Right lobe of liver (tissue), 6 donors: ENCODE data around the gene AZU1. TPM values are rescaled to one million over a fixed set of nuclear protein-coding genes. Genes with fewer than 3 reads are reported as not detected.
A peak's percentile ranks its signal among the peaks of the same experiment; 100 is the strongest.

Experiments used
- ATAC-seq, 4 donors: fragments of 200-7000 bp; cut with Tn5 transposase; one replicate each; pipeline ENCODE4 v1.9.1; 2020; ENCODE audit warnings: mild to moderate bottlenecking in 4 of 4, moderate library complexity in 4 of 4
- DNase-seq, 3 donors: peaks; one replicate each; pipeline ENCODE4 v3.0.0-alpha.2; 2020
- H3K27ac ChIP-seq, 3 donors: fragments of 200-600 bp; one replicate each; pipeline ENCODE4 v1.8.0; 2022
- H3K27me3 ChIP-seq, 2 donors: fragments of 200-600 bp; one replicate each; pipeline ENCODE4 v1.8.0; 2022
- H3K36me3 ChIP-seq, 4 donors: fragments of 200-600 bp; sonication (generic) in 1 of 4; one replicate each; pipeline versions ENCODE4 v1.5.1 to v1.8.0; 2017 to 2022; ENCODE audit warnings: control low read depth in 1 of 4
- H3K4me1 ChIP-seq, 4 donors: fragments of 200-600 bp; sonication (generic) in 1 of 4; one replicate each; pipeline versions ENCODE4 v1.5.1 to v1.8.0; 2017 to 2022; ENCODE audit warnings: control low read depth in 1 of 4
- H3K4me3 ChIP-seq, 3 donors: fragments of 200-600 bp; one replicate each; pipeline ENCODE4 v1.8.0; 2022
- H3K9me3 ChIP-seq, 4 donors: fragments of 200-600 bp; sonication (generic) in 1 of 4; one replicate each; pipeline versions ENCODE4 v1.5.1 to v1.8.0; 2017 to 2022; ENCODE audit warnings: control low read depth in 1 of 4
- POLR2A ChIP-seq: fragments of 450-650 bp; IDR thresholded peaks from one replicate; pipeline ENCODE4 v1.6.1; 2017; ENCODE audit warnings: antibody characterized with exemption, mild to moderate bottlenecking
- WGBS: methylation state at CpG from one replicate; pipeline ENCODE4 v1.1.6; 2018; ENCODE audit warnings: low coverage, low lambda C conversion rate; ENCODE audit not compliant: insufficient coverage; ENCODE audit errors: missing lambda C conversion rate; 5-methylcytosine and 5-hydroxymethylcytosine counted together
- intact Hi-C, 2 donors: fragments of 100-400 bp; cut with DNase I; formaldehyde crosslinking; loops; one replicate each; pipeline versions ENCODE4 v1.11.2 to v1.14.1; 2022
- total RNA-seq, 6 experiments: library from RNA; depleted of rRNA in 2 of 6; stranded (reverse); fragments of >200 nt in 2 of 6; fragmentation: NEBNext Ultra II Directional in 3 of 6; extraction: Animal tissue kit (Norgen Biotek cat#: 25700) in 3 of 6; gene quantifications; one replicate each; pipeline versions ENCODE4 v1.1.0 to v1.2.4, GENCODE V29; 2016 to 2023
- TF ChIP-seq, protein P1 (sequence below), 4 donors: fragments of 200-600 bp in 3 of 4; fragments of 450-650 bp in 1 of 4; IDR thresholded peaks; one replicate each; pipeline versions ENCODE4 v1.5.1 to v1.8.0; 2016 to 2022; ENCODE audit warnings: antibody characterized with exemption in 4 of 4, mild to moderate bottlenecking in 2 of 4
- donor health status: DM: no; HTN: yes; CAD: no.
- donor health status: DM: no; HTN: no; CAD: no.
- donor health status: DM: no; HTN: no; CAD: no.
- donor health status: DM: no; HTN: yes; CAD: no.
- donor health status: DM: no; HTN: yes; CAD: no.

AZU1 gene
- total RNA-seq, 6 experiments from 2014 or later = 0.15 to 3.6 (median 1.8) TPM; not detected in 3

DNA sequence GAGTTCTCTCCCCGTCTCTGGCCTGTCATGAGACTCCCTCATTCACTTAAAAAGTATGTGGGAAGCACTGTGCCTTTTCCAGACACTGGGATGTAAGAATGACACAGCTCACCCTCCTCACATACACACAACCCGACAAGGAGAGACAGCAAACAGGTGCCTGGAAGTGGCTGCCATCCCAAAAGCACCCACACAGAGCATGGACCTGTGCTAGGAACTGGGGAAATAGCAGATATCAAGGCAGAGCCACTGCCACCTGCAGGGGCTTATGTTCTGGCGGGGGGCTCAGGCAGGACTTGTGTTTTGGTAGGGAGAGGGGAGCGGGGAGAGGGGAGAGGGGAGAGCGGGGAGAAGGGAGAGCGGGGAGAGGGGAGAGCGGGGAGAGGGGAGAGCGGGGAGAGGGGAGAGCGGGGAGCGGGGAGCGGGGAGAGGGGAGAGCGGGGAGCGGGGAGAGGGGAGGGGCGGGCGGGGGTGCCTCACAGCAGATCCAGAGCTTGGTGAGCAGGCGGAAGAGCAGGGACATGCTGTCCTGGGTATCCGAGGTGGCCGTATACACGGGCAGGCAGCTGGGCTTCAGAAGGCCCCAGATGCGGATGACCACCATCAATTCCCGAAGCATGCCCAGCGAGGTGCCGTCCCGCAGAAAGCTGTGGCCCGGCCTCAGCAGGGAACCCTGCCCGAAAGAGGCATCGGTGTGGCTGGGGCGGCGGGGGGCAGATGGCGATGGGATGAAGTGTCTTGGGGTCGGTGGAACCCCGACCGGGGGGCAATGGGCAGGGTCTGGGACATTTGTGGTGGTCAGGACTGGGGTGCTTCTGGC is 44.0 kb downstream of the AZU1 start:
- H3K36me3 ChIP-seq = peaks cover 0 to 27% (median 2%) of the 10 kb centered on the region in 4 donors
- no peaks in the 10 kb centered on the region for H3K27me3 ChIP-seq
- H3K4me3 ChIP-seq = no peak overlapping the region
- H3K4me1 ChIP-seq = no peaks in the 10 kb centered on the region
- no peaks in the 10 kb centered on the region for H3K9me3 ChIP-seq
- 87% methylated on average over 17 of the region's 33 CpGs for WGBS
- no peak overlapping the region for H3K27ac ChIP-seq
- intact Hi-C loops = no loop called here
- TF ChIP-seq, protein P1, sequence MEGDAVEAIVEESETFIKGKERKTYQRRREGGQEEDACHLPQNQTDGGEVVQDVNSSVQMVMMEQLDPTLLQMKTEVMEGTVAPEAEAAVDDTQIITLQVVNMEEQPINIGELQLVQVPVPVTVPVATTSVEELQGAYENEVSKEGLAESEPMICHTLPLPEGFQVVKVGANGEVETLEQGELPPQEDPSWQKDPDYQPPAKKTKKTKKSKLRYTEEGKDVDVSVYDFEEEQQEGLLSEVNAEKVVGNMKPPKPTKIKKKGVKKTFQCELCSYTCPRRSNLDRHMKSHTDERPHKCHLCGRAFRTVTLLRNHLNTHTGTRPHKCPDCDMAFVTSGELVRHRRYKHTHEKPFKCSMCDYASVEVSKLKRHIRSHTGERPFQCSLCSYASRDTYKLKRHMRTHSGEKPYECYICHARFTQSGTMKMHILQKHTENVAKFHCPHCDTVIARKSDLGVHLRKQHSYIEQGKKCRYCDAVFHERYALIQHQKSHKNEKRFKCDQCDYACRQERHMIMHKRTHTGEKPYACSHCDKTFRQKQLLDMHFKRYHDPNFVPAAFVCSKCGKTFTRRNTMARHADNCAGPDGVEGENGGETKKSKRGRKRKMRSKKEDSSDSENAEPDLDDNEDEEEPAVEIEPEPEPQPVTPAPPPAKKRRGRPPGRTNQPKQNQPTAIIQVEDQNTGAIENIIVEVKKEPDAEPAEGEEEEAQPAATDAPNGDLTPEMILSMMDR (IDR thresholded peaks at IDR 0.05) = no peak
- TF ChIP-seq POLR2A = no peak
- ATAC-seq = no peak
- DNase-seq = no peak

DNA sequence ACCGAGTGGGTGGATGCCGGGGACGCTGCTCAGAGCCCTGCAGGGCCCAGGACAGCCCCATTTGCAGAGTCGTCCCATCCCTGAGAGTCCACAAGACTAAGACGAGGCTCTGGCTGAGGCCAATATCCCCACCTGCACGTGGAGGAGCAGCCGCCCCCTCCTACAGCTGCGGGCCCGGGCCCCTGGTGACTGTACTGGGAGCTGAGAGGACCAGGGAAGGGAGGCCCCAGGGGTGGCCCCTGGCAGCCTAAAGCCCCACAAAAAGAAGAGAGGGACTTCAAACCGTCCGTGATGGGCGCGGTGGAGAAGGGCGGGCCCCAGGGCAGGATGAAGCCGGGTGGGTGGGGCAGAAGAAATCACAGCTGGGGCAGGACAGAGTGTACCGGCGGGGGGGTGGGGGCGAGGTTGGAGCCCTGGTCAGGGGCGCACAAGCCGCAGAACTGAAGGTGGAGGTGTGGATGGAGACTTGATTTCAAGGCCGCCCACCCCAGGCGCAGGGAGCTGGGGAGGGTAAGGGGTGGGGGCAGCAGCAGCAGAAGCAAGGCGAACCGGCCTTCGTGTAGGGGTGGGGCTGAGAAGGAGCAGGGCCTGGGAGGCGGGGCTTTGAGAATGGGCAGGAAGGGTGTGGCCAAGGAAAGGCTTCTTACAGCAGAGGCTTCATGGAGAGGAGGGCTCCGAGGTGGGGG is 44.8 kb downstream of the AZU1 start:
- H3K4me1 ChIP-seq = no peaks in the 10 kb centered on the region
- TF ChIP-seq POLR2A = no peak
- TF ChIP-seq, protein P1 (IDR thresholded peaks at IDR 0.05) = no peak
- peak in 1 of 3 donors; percentile 31 for DNase-seq
- no peaks in the 10 kb centered on the region for H3K27me3 ChIP-seq
- peaks cover 0 to 27% (median 2%) of the 10 kb centered on the region in 4 donors for H3K36me3 ChIP-seq
- H3K9me3 ChIP-seq = no peaks in the 10 kb centered on the region
- H3K27ac ChIP-seq = no peak overlapping the region
- ATAC-seq = peak in 3 of 4 donors; percentile 12 to 39 (median 34)
- WGBS = 86% methylated on average over 9 of the region's 27 CpGs
- intact Hi-C loops = no loop called here
- no peak overlapping the region for H3K4me3 ChIP-seq

DNA sequence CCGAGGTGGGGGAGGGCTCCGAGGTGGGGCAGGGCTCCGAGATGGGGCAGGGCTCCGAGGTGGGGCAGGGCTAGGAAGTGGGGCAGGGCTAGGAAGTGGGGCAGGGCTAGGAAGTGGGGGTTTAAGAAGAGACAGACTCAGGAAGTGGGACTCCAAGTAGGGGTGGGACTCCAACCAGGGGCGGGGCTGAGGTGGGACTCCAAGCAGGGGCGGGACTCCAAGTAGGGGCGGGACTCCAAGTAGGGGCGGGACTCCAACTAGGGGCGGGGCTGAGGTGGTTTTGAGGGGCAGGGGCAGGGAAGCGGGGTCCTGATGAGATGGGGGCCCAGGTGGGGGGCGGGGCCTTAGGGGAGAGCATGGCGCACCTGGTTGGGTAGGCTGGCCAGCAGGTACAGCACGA is 45.4 kb downstream of the AZU1 start:
- no peaks in the 10 kb centered on the region for H3K4me1 ChIP-seq
- intact Hi-C loops = no loop called here
- TF ChIP-seq, protein P1 (IDR thresholded peaks at IDR 0.05) = no peak
- TF ChIP-seq POLR2A = no peak
- H3K4me3 ChIP-seq = no peak overlapping the region
- 100% methylated on average over 2 of the region's 13 CpGs for WGBS
- DNase-seq (no peak), ATAC-seq (peak in 1 of 4 donors; percentile 41)
- no peaks in the 10 kb centered on the region for H3K27me3 ChIP-seq
- H3K36me3 ChIP-seq = peaks cover 0 to 22% (median 2%) of the 10 kb centered on the region in 4 donors
- H3K9me3 ChIP-seq = no peaks in the 10 kb centered on the region
- no peak overlapping the region for H3K27ac ChIP-seq

DNA sequence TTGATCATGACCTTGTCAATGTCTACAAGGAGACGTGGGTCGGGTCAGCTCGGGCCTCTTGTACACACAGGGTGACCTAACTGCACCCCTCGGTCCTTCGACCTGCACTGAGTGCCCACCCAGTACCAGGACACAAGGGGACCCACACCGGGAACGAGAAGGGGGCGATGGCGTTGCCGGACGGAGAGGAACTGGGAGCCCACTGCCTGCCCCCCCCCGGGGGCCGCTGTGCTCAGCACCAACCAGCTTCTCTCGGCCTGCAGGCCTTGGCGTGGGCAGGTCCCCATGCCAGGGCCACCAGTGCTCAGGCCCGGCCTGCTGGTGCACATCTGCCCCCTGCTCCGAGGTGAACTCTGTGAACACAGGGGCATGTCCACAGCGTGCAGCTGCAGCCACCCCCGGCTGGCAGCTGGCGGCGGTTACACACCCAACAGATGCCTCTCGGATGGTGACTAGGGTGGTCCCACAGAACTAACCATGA is 46.0 kb downstream of the AZU1 start:
- WGBS = no CpG with 5 or more reads among the region's 22 CpGs
- no peak for TF ChIP-seq POLR2A
- TF ChIP-seq, protein P1 (IDR thresholded peaks at IDR 0.05) = no peak
- Histone ChIP-seq H3K27me3 (no peaks in the 10 kb centered on the region), H3K27ac (no peak overlapping the region), H3K9me3 (no peaks in the 10 kb centered on the region), H3K4me1 (no peaks in the 10 kb centered on the region), H3K4me3 (no peak overlapping the region), H3K36me3 (peaks cover 0 to 19% (median 2%) of the 10 kb centered on the region in 4 donors)
- no peak for DNase-seq
- no peak for ATAC-seq
- intact Hi-C loops = no loop called here
